GM12864 (cell line): ENCODE data around the gene LRIT1.
A peak's percentile ranks its signal among the peaks of the same experiment; 100 is the strongest.

Experiments used
- DNase-seq: peaks from one replicate; pipeline ENCODE4 v3.0.0-alpha.2; 2011; ENCODE audit warnings: low read depth
- H3K4me3 ChIP-seq: 2 replicates; pipeline ENCODE4 v1.5.1; 2011; ENCODE audit warnings: mild to moderate bottlenecking, low read depth, low read length, control low read depth
- CTCF ChIP-seq: IDR thresholded peaks from 2 replicates; pipeline ENCODE4 v1.5.1; 2011; ENCODE audit warnings: low read depth, mild to moderate bottlenecking, moderate library complexity, low read length, control low read depth, inconsistent platforms; ENCODE audit errors: missing control alignments

LRIT1 gene

GRCh38 chr10:84216834-84217233 lies 24.5 kb downstream of the LRIT1 start:
- TF ChIP-seq CTCF = no peak

GRCh38 chr10:84214612-84215235 lies 26.6 kb downstream of the LRIT1 start:
- TF ChIP-seq CTCF = peak; percentile 77
- DNase-seq = no peak
- no peak overlapping the region for H3K4me3 ChIP-seq

More at GRCh38 chr10:84216834-84217233, 24.5 kb downstream of the LRIT1 start:
- H3K4me3 ChIP-seq = no peak overlapping the region
- no peak for DNase-seq

- H3K4me3 ChIP-seq = no peak overlapping the region
- no peak for TF ChIP-seq CTCF
- DNase-seq = no peak
These were observed 27.2 kb downstream of the LRIT1 start for GRCh38 chr10:84214046-84214572.

- no peak overlapping the region for H3K4me3 ChIP-seq
- TF ChIP-seq CTCF = no peak
- DNase-seq = no peak
These were observed 28.3 kb downstream of the LRIT1 start for GRCh38 chr10:84213076-84213475.

GRCh38 chr10:84212014-84212413 lies 29.3 kb downstream of the LRIT1 start:
- TF ChIP-seq CTCF = no peak
- no peak overlapping the region for H3K4me3 ChIP-seq
- DNase-seq = no peak

GRCh38 chr10:84211566-84211965 lies 29.8 kb downstream of the LRIT1 start:
- DNase-seq = no peak
- H3K4me3 ChIP-seq = no peak overlapping the region
- no peak for TF ChIP-seq CTCF

- H3K4me3 ChIP-seq = no peak overlapping the region
- no peak for TF ChIP-seq CTCF
- no peak for DNase-seq
These were observed 33.3 kb downstream of the LRIT1 start for GRCh38 chr10:84208023-84208422.
